Left cardiac atrium (tissue), 4 donors: ENCODE measurements around the gene UHRF1. TPM values are rescaled to one million over a fixed set of nuclear protein-coding genes. Genes with fewer than 3 reads are reported as not detected.
"Not testable (repeated sequence)": the region's sequence is repeated elsewhere in the genome, so short reads cannot be mapped to it uniquely, and the experiment has no call there.

Experiments
- ATAC-seq, 2 donors: fragments of 200-7000 bp; cut with Tn5 transposase; one replicate each; pipeline ENCODE4 v1.9.1; 2020; ENCODE audit warnings: mild to moderate bottlenecking in 2 of 2, moderate library complexity in 2 of 2
- DNase-seq: peaks from one replicate; pipeline ENCODE4 v3.0.0-alpha.2; 2020
- intact Hi-C, 2 donors: fragments of 100-400 bp; cut with DNase I; formaldehyde crosslinking; loops; one replicate each; pipeline versions ENCODE4 v1.14.1 to v1.15.1; 2022 to 2023
- total RNA-seq, 2 donors: library from RNA; stranded (reverse); fragmentation: NEBNext Ultra II Directional; extraction: Animal tissue kit (Norgen Biotek cat#: 25700); gene quantifications; one replicate each; pipeline ENCODE4 v1.2.1, GENCODE V29; 2021
- donor health status: DM: no; HTN: yes; CAD: no.
- donor health status: DM: no; HTN: yes; CAD: no; lungs with severe emphysema.
- donor health status: DM: yes; HTN: yes; CAD: no.
- donor health status: Dilated cardiomyopathy.

Gene UHRF1
- total RNA-seq, 2 donors from 2014 or later: 1.2 to 3.6 TPM

DNA sequence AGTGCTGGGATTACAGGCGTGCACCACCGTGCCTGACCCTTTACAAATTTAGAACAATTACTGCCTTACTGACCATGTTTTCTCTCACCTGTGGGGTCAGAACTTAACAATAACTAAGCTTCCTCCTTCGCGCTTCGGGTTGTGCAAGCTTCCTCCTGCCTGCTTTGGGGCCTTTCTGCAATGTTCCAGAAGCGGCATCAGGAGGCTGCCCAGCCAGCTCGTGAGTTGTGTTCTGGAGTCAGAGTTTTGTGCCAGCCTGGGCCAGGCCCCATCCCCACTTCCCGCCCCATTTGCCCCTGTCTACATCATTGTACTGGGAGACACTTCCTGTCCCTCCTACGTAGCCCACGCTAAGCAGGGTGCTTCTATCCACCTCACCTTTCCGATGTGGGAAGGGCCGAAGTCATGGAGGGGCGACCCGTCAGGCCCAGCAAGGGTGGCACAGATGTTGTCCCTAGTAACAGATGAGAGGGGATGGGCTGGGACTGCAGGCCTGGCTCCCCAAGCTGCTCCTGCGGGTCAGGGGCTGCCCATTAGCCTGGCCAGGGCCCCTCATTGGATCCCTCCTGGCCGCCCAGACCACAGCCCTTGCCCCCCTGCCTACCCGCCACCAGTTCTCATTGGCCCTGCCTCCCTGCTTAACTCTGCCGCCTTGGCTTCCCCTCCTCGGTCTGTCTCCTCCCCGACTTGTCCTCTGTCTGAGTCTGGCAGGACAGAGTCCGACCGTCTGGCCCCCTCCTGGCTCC is 13.4 kb downstream of the UHRF1 start:
- ATAC-seq: no peak
- intact Hi-C loops: no loop called here
- DNase-seq: no peak

DNA sequence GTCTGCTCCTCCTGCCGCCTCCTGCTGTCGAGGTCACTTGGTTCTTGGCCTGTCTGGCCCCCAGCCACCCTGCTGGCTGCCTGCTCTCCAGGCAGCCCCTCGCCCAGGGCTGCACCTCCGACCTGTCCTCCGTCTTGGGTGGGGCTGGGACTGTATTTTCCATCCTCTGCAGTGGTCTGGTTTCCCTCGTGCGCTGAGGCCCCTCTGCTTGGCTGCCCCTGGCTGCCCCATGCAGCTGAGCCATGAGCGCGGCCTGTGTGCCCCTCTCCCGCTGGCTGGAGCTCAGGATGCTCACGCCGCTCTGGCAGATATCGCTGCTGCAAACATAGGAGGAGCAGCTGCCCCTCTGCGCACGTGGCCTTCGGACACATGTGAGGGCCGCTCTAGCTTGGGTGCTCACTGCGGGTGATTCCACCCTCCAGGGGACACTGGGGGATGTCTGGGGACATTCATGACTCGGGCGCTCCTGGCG is 14.0 kb downstream of the UHRF1 start:
- ATAC-seq: no peak
- DNase-seq: no peak
- intact Hi-C loops: no loop called here

DNA sequence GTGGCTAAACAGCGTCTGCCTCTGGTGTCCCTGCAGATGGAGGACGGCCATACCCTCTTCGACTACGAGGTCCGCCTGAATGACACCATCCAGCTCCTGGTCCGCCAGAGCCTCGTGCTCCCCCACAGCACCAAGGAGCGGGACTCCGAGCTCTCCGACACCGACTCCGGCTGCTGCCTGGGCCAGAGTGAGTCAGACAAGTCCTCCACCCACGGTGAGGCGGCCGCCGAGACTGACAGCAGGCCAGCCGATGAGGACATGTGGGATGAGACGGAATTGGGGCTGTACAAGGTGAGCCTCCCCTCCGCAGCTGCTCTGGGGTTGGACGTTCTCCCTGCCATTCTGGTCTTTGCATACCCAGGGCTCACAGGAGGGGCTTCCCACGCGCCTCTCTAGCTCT is 19.9 kb downstream of the UHRF1 start:
- intact Hi-C loops: no loop called here
- ATAC-seq (no peak), DNase-seq (no peak)

DNA sequence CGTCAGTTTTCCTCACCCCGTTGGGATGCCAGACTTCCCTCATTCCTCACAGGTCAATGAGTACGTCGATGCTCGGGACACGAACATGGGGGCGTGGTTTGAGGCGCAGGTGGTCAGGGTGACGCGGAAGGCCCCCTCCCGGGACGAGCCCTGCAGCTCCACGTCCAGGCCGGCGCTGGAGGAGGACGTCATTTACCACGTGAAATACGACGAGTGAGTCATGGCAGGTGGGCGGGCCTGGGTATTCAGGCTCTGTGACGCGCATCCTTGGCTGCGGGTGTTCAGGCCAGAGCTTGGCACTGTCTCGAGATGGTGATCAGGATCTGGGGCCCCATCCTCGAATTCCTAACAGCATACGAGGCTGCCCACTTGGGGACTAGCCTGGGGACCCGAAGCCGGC is 21.4 kb downstream of the UHRF1 start:
- ATAC-seq (no peak), DNase-seq (no peak)
- intact Hi-C loops: no loop called here

DNA sequence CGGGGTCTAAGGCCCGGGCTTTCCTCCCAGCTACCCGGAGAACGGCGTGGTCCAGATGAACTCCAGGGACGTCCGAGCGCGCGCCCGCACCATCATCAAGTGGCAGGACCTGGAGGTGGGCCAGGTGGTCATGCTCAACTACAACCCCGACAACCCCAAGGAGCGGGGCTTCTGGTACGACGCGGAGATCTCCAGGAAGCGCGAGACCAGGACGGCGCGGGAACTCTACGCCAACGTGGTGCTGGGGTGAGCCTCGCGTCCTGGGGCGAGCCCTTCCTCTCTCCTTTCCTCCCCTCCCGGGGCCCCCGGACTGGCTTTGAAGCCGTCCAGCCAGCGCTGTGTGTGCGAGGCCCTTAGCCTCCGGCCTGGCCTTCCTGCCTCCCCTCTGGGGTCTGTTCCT is 23.4 kb downstream of the UHRF1 start:
- no peak for ATAC-seq

DNA sequence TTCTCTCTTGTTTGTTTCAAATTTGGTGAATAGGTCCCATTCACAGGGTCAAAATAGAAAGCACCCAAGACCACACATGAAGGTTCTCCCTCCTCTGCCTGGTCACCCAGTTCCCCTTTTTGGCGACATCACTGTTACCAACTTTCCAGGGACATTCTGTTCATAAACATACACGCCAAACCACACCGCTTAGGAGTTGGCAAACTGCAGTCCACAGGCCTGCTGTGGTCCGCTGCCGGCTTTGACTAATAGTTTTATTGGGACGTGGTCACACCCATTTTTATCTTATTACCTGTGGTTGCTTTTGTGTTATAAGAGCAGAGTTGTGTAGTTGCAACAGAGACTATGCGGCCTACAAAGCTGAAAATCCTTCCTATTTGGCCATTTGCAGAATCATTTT is 24.2 kb downstream of the UHRF1 start:
- intact Hi-C loops: no loop called here
- DNase-seq: no peak
- ATAC-seq: no peak

More for the DNA sequence above, 23.4 kb downstream of the UHRF1 start:
- no peak for DNase-seq
- intact Hi-C loops: no loop called here

DNA sequence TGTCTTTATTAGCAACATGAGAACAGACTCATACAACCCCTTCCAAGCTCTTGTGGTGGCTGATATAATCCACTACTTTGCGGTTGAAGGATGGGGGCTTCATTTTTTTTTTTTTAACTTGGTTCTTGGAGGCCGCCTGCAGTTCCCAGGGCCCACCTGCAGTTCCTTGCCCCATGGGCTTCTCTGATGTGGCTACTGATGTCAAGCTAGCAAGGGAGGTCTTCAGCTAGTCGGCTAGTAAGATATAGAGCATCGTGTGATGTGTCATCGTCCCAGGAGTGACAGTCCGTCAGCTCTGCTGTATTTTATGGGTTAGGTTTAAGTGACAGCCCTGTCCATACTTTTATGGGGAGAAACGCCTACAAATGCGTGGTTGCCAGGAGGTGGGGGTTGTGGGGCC is 26.1 kb downstream of the UHRF1 start:
- ATAC-seq (no peak), DNase-seq (no peak)
- intact Hi-C loops: no loop called here

DNA sequence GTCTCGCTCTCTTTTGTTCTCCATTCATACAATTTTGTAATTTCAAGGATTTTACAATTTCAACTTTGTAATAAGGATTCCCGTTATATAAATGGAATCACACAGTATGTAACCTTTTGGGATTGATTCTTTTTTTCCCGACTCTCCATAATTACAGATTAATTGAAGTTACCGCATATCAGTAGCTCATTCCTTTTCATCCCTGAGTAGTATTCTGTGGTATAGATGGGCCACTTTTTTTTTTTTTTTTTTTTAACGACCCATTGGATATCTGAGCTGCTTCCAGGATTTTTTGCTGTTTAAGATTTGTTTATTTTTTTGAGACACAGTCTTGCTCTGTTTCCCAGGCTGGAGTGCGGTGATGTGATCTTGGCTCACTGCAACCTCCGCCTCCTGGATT is 27.8 kb downstream of the UHRF1 start:
- ATAC-seq: no peak
- DNase-seq: no peak
- intact Hi-C loops: no loop called here

DNA sequence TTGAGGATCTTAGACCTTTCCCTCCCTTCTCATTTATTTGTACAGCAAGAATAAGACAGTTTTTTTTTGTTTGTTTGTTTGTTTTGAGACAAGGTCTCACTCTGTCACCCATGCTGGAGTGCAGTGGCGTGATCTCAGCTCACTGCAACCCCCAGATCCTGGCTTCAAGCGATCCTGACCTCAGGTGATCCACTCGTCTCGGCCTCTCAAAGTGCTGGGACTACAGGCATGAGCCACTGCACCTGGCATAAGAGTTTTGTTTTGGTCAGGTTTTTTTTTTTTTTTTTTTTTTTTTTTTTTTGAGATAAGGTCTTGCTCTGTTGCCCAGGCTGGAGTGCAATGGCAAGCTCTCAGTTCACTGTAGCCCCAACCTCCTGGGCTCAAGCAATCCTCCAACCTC is 29.2 kb downstream of the UHRF1 start:
- ATAC-seq, DNase-seq, intact Hi-C loops: not testable (repeated sequence)

DNA sequence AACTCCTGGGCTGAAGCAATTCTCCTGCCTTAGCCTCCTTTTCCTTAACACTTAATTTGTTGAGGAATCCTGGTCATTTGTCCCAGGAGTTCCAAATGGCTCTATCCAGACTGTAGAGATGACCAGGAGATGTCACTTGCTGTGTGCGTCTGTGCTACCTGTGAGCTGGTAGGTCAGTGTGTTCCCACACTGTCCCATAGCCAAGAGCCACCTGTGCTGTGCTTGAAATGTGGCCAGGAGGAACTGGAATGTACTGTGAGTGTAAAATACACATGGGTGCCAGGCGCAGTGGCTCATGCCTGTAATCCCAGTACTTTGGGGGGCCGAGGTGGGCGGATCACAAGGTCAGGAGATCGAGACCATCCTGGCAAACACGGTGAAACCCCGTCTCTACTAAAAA is 30.2 kb downstream of the UHRF1 start:
- ATAC-seq (no peak), DNase-seq (no peak)
- intact Hi-C loops: no loop called here

DNA sequence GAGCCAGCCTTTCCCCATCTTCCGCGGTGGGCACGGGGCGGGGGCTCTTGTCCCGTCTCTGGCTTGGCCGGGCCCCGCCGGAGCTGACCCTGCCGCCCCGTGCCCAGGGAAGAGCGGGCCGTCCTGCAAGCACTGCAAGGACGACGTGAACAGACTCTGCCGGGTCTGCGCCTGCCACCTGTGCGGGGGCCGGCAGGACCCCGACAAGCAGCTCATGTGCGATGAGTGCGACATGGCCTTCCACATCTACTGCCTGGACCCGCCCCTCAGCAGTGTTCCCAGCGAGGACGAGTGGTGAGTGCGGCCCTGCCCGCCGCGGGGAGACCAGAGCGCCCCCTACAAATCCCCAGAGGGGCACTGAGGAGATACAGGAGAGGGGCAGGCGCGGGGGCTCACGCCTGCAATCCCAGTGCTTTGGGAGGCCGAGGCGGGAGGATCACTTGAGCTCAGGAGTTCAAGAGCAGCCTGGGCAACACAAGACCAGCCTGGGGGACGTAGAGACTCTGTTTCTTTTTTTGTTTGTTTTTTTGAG is 32.4 kb downstream of the UHRF1 start:
- intact Hi-C loops, ATAC-seq, DNase-seq: not testable (repeated sequence)

DNA sequence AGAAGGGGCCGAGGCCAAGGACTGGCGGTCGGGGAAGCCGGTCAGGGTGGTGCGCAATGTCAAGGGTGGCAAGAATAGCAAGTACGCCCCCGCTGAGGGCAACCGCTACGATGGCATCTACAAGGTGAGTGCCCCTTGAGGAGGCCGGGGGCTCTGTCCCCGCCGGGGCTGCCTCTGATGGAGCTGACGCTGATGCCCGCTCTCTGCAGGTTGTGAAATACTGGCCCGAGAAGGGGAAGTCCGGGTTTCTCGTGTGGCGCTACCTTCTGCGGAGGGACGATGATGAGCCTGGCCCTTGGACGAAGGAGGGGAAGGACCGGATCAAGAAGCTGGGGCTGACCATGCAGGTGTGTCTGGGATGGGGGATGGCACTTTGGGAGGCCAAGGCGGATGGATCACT is 41.3 kb downstream of the UHRF1 start:
- ATAC-seq, intact Hi-C loops, DNase-seq: not testable (repeated sequence)

DNA sequence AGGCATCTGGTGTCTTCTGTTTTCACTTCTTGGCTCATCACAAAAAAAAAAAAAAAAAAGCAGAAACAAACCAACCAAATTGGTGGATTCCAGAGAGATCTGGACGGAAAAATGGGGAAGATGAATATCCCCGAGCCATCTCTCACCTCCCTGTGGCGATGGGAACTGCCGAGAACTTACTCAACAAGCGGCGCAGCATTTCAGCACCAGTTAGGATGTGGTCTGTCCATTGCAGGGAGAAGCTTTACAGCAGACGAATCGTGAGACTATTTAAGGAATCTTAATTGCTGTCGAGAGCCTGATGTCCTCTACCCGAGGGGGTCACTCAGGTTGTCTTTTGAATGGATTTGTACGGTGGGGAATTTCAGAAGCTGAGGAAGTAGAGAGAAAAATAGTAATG is 42.4 kb downstream of the UHRF1 start:
- DNase-seq (no peak), ATAC-seq (peak; percentile 41 to 47)
- intact Hi-C loops: no loop called here

DNA sequence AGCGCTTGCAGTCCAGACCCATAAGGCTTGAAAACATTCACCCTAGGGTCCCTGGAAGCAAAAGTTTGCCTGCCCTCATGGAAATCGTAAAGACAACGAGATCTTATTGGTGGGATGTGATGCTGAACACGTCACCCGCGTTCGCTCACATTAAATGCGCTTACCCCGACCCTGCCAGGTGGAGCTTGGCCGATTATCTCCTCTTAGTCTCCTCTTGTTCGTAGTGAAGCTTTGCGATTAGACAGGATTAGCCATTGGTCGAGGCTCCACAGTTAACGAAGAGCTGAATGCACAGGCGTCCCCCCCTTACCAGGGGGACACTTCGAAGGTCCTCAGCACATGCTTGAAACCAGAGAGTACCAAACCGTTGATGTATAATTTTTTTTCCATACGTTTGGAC is 43.6 kb downstream of the UHRF1 start:
- DNase-seq (no peak), ATAC-seq (no peak)

DNA sequence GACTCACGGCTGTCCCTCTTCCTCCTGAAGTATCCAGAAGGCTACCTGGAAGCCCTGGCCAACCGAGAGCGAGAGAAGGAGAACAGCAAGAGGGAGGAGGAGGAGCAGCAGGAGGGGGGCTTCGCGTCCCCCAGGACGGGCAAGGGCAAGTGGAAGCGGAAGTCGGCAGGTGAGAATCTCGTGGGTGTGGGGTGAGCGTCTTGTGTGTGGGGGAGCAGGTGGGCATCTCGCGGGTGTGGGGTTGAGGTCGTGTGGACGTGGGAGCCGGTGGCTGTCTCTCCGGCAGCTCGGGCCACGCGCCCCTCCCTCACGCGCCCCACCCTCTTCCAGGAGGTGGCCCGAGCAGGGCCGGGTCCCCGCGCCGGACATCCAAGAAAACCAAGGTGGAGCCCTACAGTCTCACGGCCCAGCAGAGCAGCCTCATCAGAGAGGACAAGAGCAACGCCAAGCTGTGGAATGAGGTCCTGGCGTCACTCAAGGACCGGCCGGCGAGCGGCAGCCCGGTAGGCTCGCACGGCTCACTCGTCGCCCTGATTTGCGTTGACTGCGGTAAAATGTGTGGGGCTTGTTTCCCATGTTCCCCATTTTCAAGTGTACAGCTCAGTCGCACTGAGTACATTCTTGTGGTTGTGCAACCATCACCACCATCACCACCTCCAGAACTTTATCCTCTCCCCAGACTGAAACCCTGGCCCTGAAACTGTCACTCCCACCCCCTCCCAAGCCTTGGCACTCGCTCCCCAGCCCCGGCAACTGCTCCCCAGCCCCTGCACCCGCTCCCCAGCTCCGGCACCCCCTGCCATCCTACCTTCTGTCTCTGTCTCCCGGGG is 45.2 kb downstream of the UHRF1 start:
- intact Hi-C loops, ATAC-seq, DNase-seq: not testable (repeated sequence)

More for the DNA sequence above, 43.6 kb downstream of the UHRF1 start:
- intact Hi-C loops: no loop called here

DNA sequence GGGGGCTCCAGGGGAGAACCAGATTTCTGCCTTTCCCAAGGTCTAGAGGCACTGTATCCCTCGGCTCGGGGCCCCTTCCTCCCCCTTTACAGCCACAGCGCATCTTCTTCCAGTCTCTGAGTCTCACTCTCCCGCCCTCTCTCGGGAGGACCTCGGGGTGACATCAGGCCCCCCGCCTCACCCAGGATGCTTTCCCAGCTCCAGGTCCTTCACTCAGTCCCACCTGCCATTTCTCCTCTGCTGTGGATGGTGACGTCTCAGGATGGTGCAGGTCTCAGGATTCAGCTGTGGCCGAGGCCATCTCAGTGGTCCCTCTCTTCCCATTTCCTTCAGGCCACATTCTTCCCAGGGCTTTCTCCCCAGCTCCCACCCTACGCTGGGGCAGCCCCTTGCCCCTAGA is 46.0 kb downstream of the UHRF1 start:
- DNase-seq (no peak), ATAC-seq (no peak)
- intact Hi-C loops: no loop called here

DNA sequence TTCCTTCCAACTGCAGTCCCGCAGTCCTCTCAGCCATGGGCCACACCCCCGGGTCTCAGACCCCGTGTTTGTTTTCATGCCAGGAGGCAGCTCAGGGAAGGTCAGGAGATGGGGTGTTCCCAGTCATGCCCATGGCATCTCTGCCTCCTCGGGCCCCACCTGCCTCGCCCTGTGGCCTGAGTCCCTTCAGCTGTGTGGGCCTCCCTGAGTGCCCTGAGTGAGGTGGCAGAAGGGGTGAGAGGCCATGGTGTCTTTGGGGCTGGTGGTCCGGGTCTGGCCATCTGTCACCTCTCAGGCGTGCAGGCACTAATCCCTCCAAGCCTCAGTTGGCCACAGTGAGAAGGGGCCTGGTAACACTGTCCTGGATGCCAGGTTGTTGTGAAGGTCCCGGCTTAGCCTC is 48.7 kb downstream of the UHRF1 start:
- intact Hi-C loops: no loop called here
- DNase-seq (no peak), ATAC-seq (no peak)

DNA sequence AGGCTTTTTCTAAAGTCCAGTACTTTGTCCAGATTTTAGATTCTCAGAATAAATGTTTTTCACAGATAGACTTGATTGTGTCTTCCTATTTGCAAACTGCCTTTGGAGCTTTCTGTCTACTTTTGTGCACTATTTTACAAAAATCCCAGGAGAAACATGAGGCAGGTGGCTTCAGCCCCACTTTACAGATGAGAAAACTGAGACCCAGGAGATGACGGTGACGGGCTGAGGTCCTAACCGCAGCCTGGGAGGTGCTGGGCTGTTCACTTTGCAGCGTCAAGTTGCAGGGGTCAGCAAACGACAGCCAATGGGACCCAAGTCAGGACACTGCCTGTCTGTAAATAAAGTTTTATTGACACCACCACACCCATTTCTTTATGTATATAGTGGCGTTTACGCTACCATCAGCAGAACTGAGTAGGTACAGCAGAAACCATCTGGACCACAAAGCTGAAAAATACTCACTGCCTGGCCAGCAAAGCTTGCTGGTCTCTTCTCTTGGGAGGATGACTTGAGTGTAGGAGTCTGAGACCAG is 52.9 kb downstream of the UHRF1 start:
- no peak for ATAC-seq
- intact Hi-C loops: no loop called here
- DNase-seq: no peak

DNA sequence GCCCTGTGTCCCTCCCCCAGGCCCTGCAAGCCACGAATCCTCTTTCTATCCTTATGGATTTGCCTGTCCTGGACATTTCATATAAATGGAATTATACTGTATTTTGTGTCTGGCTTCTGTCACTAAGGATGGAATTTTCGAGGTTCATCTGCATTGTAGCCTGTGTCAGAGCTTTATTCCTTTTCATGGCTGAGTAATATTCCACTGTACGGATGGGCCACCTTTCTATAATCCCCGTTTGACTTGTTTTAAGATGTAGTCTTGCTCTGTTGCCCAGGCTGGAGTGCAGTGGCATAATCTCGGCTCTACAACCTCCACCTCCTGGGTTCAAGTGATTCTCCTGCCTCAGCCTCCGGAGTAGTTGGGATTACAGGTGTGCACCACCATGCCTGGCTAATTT is 55.8 kb downstream of the UHRF1 start:
- no peak for DNase-seq
- no peak for ATAC-seq
- intact Hi-C loops: no loop called here

DNA sequence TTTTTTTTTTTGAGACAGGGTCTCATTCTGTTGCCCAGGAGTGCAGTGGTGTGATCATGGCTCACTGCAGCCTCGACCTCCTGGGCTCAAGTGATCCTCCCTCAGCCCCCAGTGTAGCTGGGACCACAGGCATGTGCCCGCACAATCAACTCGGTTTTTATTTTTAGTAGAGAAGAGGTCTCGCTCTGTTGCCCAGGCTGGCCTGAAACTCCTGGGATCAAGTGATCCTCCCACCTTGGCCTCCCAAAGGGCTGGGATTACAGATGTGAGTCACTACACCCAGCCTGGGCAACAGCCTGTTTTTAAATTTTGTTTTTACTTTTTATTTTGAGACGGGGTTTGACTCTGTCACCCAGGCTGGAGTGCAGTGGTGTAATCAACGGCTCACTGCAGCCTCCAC is 57.3 kb downstream of the UHRF1 start:
- DNase-seq: no peak
- ATAC-seq: no peak
- intact Hi-C loops: no loop called here
